ENCODE data around the gene SPATA2L.
A peak's percentile ranks its signal among the peaks of the same experiment; 100 is the strongest.
"Not testable (repeated sequence)": the region's sequence is repeated elsewhere in the genome, so short reads cannot be mapped to it uniquely, and the experiment has no call there.

SPATA2L gene

GRCh38 chr16:89706518-89707260 is 5.2 kb upstream of the SPATA2L start:
- no peak for TF ChIP-seq SP1 (IDR thresholded peaks at IDR 0.05)
- TF ChIP-seq ELF4 (IDR thresholded peaks at IDR 0.05) = no peak
- no peak for TF ChIP-seq CTBP1 (IDR thresholded peaks at IDR 0.05; ENCODE audit: borderline replicate concordance)
- no peak for TF ChIP-seq BHLHE40 (IDR thresholded peaks at IDR 0.05; ENCODE audit: borderline replicate concordance)
- no peak for TF ChIP-seq FOXK2 (IDR thresholded peaks at IDR 0.05)
- TF ChIP-seq HDGF (IDR thresholded peaks at IDR 0.05; ENCODE audit: borderline replicate concordance) = no peak
- TF ChIP-seq LEF1 (IDR thresholded peaks at IDR 0.05; ENCODE audit: borderline replicate concordance) = no peak
- TF ChIP-seq FOXM1 (IDR thresholded peaks at IDR 0.05; ENCODE audit: borderline replicate concordance) = no peak
- TF ChIP-seq ZNF384 (IDR thresholded peaks at IDR 0.05) = no peak
- TF ChIP-seq L3MBTL2 (conservative IDR thresholded peaks at IDR 0.05) = no peak
- no peak for TF ChIP-seq NFRKB (IDR thresholded peaks at IDR 0.05)
- no peak for TF ChIP-seq PKNOX1 (IDR thresholded peaks at IDR 0.05)
- TF ChIP-seq FOXA1 (IDR thresholded peaks at IDR 0.05) = no peak
- TF ChIP-seq SUZ12 (IDR thresholded peaks at IDR 0.05) = no peak
- no peak for TF ChIP-seq TARDBP (IDR thresholded peaks at IDR 0.05)
- TF ChIP-seq ARNT (IDR thresholded peaks at IDR 0.05) = no peak
- no peak for DNase-seq (ENCODE audit: extremely low spot score)
- CTCF ChIA-PET = interaction anchor here (0.7 to 2.4 kb wide), 10 partner anchors 8 to 212 kb away, joined by 3 to 10 read pairs (median 4); partner anchors contain the start of genes CDK10 and MC1R
- POLR2A ChIA-PET = interaction anchor here (0.7 to 2.2 kb wide), 11 partner anchors 8 to 166 kb away, joined by 3 to 14 read pairs (median 4); partner anchors contain the start of genes CDK10, TCF25 and VPS9D1

- POLR2A ChIA-PET = interaction anchor here (0.5 to 1.3 kb wide), 4 partner anchors 9 to 1584 kb away, joined by 3 to 8 read pairs (median 4); partner anchors contain the start of gene VPS9D1
- CTCF ChIA-PET = interaction anchor here (0.8 to 2.4 kb wide), 3 partner anchors 10 to 89 kb away, joined by 4 to 10 read pairs (median 5); no protein-coding TSS in a partner anchor
- TF ChIP-seq CTBP1 (IDR thresholded peaks at IDR 0.05; ENCODE audit: borderline replicate concordance) (no peak), SUZ12 (IDR thresholded peaks at IDR 0.05) (no peak), FOXM1 (IDR thresholded peaks at IDR 0.05; ENCODE audit: borderline replicate concordance) (no peak), TARDBP (IDR thresholded peaks at IDR 0.05) (no peak), FOXK2 (IDR thresholded peaks at IDR 0.05) (no peak), BHLHE40 (IDR thresholded peaks at IDR 0.05; ENCODE audit: borderline replicate concordance) (no peak), LEF1 (IDR thresholded peaks at IDR 0.05; ENCODE audit: borderline replicate concordance) (no peak), NFRKB (IDR thresholded peaks at IDR 0.05) (no peak), ARNT (IDR thresholded peaks at IDR 0.05) (no peak), PKNOX1 (IDR thresholded peaks at IDR 0.05) (no peak), HDGF (IDR thresholded peaks at IDR 0.05; ENCODE audit: borderline replicate concordance) (no peak), ZNF384 (IDR thresholded peaks at IDR 0.05) (no peak)
- no peak for DNase-seq (ENCODE audit: extremely low spot score)
Measured at GRCh38 chr16:89705006-89705405, 3.5 kb upstream of the SPATA2L start.

GRCh38 chr16:89704281-89704680 is 2.8 kb upstream of the SPATA2L start:
- ChIA-PET POLR2A (interaction anchor here (0.5 to 0.7 kb wide), 2 partner anchors 159 to 1583 kb away, joined by 3 to 4 read pairs; no protein-coding TSS in a partner anchor), CTCF (no interaction called here)
- no peak for TF ChIP-seq SP1 (IDR thresholded peaks at IDR 0.05)
- no peak for TF ChIP-seq LEF1 (IDR thresholded peaks at IDR 0.05; ENCODE audit: borderline replicate concordance)
- no peak for TF ChIP-seq FOXA1 (IDR thresholded peaks at IDR 0.05)
- no peak for TF ChIP-seq CTBP1 (IDR thresholded peaks at IDR 0.05; ENCODE audit: borderline replicate concordance)
- TF ChIP-seq PKNOX1 (IDR thresholded peaks at IDR 0.05) = no peak
- no peak for TF ChIP-seq ZNF384 (IDR thresholded peaks at IDR 0.05)
- TF ChIP-seq NFRKB (IDR thresholded peaks at IDR 0.05) = no peak
- TF ChIP-seq SUZ12 (IDR thresholded peaks at IDR 0.05) = no peak
- TF ChIP-seq HDGF (IDR thresholded peaks at IDR 0.05; ENCODE audit: borderline replicate concordance) = no peak
- no peak for TF ChIP-seq BHLHE40 (IDR thresholded peaks at IDR 0.05; ENCODE audit: borderline replicate concordance)
- no peak for TF ChIP-seq TARDBP (IDR thresholded peaks at IDR 0.05)
- TF ChIP-seq FOXM1 (IDR thresholded peaks at IDR 0.05; ENCODE audit: borderline replicate concordance) = no peak
- no peak for TF ChIP-seq L3MBTL2 (conservative IDR thresholded peaks at IDR 0.05)
- TF ChIP-seq ARNT (IDR thresholded peaks at IDR 0.05) = no peak
- no peak for TF ChIP-seq ELF4 (IDR thresholded peaks at IDR 0.05)
- TF ChIP-seq FOXK2 (IDR thresholded peaks at IDR 0.05) = no peak
- DNase-seq (ENCODE audit: extremely low spot score) = no peak

GRCh38 chr16:89700649-89701424 is 668 bp downstream of the SPATA2L start:
- ChIA-PET CTCF (interaction anchor here (1.3 kb wide), 1 partner anchor 12 kb away, joined by 4 read pairs; no protein-coding TSS in a partner anchor), POLR2A (interaction anchor here (1.2 to 1.8 kb wide), 3 partner anchors 14 to 173 kb away, joined by 3 to 16 read pairs (median 4); partner anchors contain the start of genes CDK10 and TCF25)
- TF ChIP-seq SUZ12 (IDR thresholded peaks at IDR 0.05) (no peak), L3MBTL2 (conservative IDR thresholded peaks at IDR 0.05) (peak; percentile 56; the same call in 1 of the 2 replicates)
- peak; percentile 54 for DNase-seq (ENCODE audit: extremely low spot score)

GRCh38 chr16:89700100-89700648 is 1.3 kb downstream of the SPATA2L start:
- CTCF ChIA-PET = interaction anchor here (1.3 kb wide), 2 partner anchors 12 to 161 kb away, joined by 4 to 6 read pairs; no protein-coding TSS in a partner anchor
- POLR2A ChIA-PET = interaction anchor here (1.1 to 1.8 kb wide), 4 partner anchors 12 to 173 kb away, joined by 3 to 16 read pairs (median 4); partner anchors contain the start of genes CDK10 and TCF25
- peak; percentile 95 for DNase-seq (ENCODE audit: extremely low spot score)
- TF ChIP-seq CTBP1 (IDR thresholded peaks at IDR 0.05; ENCODE audit: borderline replicate concordance) (peak; percentile 68), HDGF (IDR thresholded peaks at IDR 0.05; ENCODE audit: borderline replicate concordance) (0 out of 2 replicates have a peak, but pooled peaks have one; percentile 53), ARNT (IDR thresholded peaks at IDR 0.05) (peak; percentile 89), FOXA1 (IDR thresholded peaks at IDR 0.05) (no peak), LEF1 (IDR thresholded peaks at IDR 0.05; ENCODE audit: borderline replicate concordance) (0 out of 2 replicates have a peak, but pooled peaks have one; percentile 29), PKNOX1 (IDR thresholded peaks at IDR 0.05) (peak; percentile 62), ELF4 (IDR thresholded peaks at IDR 0.05) (no peak)

- DNase-seq (ENCODE audit: extremely low spot score) = not testable (repeated sequence)
- ChIA-PET POLR2A (interaction anchor here (1.1 to 1.8 kb wide), 4 partner anchors 12 to 174 kb away, joined by 3 to 16 read pairs (median 4); partner anchors contain the start of genes CDK10 and TCF25), CTCF (interaction anchor here (1.3 kb wide), 1 partner anchor 161 kb away, joined by 6 read pairs; no protein-coding TSS in a partner anchor)
Measured at GRCh38 chr16:89699629-89700099, 1.8 kb downstream of the SPATA2L start.

- POLR2A ChIA-PET = not testable (repeated sequence)
Measured at GRCh38 chr16:89698717-89699116, 2.8 kb downstream of the SPATA2L start.

More at GRCh38 chr16:89698717-89699116, 2.8 kb downstream of the SPATA2L start:
- CTCF ChIA-PET = interaction anchor here (0.5 kb wide), 1 partner anchor 209 kb away, joined by 3 read pairs; no protein-coding TSS in a partner anchor
- not testable (repeated sequence) for DNase-seq (ENCODE audit: extremely low spot score)
